ENCODE measurements around the gene KY. TPM values are rescaled to one million over a fixed set of nuclear protein-coding genes. Genes with fewer than 3 reads are reported as not detected.
"Not testable (repeated sequence)": the region's sequence is repeated elsewhere in the genome, so short reads cannot be mapped to it uniquely, and the experiment has no call there.

Gene KY
- total RNA-seq, 1 experiment from 2014 or later = 0.07 TPM

DNA sequence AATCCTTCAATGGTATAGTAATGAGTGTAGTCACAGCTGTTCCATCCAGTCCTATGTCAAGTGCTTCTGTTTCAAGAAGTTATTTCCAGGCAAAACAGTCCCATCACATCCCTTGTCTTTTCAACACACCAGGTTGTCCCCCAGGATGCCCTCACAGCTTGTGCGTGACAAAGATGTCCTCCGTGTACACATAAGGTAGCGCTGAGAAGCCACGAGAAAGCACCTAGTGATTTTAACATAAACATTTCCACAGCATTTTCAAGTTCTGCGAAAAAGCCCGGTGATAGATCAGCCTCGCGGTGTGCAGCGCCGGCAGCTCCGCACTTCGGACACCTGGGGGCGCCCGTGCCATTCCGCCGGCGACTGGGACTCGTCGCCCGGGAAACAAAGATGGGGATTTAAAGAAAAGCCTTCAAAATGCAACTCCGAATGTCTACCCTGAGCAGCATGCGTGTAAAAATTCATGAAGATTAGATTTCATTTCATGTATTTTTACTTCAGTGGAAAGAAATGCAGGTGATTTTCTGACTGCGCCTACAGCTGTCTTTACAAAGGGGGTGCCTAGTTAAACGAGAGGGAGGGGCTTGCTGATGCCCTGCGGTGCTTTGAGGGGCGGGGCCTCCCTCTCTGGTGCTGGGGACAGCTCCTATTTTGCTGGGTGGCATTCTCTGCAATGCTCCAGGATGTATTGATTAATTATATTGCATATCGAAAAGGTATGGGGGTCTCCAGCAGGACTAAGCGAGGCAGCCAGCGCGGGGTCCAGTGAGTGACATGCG lies 49.9 kb downstream of the KY start:
- Histone ChIP-seq H3K36me3 (replicated peaks; ENCODE audit: control insufficient read depth, insufficient read depth, low read length) (no peaks in the 10 kb centered on the region), H3K4me3 (ENCODE audit: insufficient read depth, low read depth, low read length) (no peak overlapping the region), H3K27me3 (ENCODE audit: control insufficient read depth, insufficient read depth, low read length) (no peaks in the 10 kb centered on the region)
- DNase-seq = peak; percentile 92

DNA sequence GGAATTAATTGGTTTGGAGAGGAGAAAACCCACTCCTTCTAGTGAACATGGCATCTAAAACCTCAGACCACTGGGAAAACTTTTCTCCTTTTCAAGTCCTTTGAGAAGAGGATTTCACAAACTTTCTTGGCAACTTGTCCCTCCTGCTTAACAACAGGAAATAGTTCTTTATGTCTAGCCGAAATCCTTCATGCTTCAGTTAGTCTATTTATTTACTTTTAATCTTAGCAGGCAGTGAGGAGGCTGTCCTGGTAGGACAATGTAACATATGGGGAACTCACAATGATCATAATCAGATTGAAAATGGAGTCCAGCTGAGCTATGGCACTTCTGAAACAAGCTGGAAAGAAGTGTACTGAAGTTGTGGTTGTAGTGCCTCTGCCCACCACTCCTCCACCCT lies 50.6 kb downstream of the KY start:
- Histone ChIP-seq H3K4me3 (ENCODE audit: insufficient read depth, low read depth, low read length) (no peak overlapping the region), H3K27me3 (ENCODE audit: control insufficient read depth, insufficient read depth, low read length) (no peaks in the 10 kb centered on the region)

DNA sequence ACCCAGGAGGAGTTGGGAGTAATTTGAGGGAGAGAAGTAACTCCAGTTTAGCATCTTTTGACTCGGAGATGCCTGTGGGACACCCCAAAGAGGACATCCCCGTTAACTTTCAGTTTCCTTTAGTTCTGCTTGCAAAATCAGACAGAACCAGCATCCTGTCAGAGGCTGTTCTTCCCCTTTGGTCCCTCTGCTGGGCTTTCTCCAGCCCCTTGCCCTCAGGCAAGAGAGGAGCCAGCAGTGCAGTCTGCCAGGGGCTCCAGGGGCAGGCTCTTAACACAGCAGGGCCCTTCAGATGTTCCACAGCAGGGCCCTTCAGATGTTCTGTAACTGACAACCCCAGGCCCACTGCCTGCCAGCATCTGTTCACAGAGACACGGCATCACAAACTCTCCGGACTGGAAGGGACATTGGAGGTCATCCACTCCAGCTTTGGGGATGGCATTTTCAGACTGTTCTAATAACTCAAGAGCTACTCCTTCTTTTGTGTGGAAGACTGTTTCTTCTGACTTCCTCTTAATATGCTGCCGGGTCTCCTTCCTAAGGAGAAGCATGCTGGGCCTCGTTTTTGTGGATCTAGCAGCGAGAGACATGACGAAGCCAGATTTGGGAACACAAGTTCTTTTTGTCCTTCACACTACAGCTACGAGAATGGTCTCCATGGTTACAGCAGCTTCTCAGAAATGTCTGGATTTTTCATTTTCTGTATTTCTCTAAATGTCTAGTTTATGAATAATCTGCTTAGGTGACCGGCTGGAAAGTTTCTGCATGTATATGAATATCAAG lies 51.9 kb downstream of the KY start:
- H3K4me3 ChIP-seq (ENCODE audit: insufficient read depth, low read depth, low read length) = no peak overlapping the region
- no peaks in the 10 kb centered on the region for H3K27me3 ChIP-seq (ENCODE audit: control insufficient read depth, insufficient read depth, low read length)
- no peak for DNase-seq
- no peaks in the 10 kb centered on the region for H3K36me3 ChIP-seq (replicated peaks; ENCODE audit: control insufficient read depth, insufficient read depth, low read length)

More for the DNA sequence above, 50.6 kb downstream of the KY start:
- DNase-seq = no peak
- no peaks in the 10 kb centered on the region for H3K36me3 ChIP-seq (replicated peaks; ENCODE audit: control insufficient read depth, insufficient read depth, low read length)

DNA sequence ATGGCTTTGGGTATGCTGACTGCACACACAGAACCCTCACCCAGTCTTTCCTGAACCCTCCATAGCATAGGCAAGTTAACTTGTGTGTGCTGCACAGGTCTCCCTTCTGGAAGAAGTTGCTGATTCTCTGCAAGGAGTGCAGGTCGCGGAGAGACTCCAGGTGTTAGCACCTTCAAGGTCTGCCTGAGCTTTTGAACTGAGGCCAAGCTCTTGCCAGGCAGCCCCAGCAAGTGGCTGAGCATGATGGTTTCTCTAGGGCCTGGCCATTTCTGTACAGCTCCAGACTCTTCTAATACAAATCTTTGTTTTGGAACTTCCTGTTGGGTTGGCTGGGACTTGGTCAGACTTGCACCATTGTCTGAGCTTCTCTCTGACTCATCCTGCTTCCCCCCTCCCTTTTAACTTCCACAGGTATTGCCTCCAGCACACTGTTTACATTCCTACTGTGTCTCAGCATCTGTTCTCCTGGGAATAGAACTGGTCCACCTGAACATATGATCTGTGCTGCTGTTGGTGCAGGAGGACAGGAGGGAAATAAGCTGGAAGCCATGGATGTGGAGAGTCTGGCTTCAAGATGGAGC lies 53.3 kb downstream of the KY start:
- Histone ChIP-seq H3K4me3 (ENCODE audit: insufficient read depth, low read depth, low read length) (no peak overlapping the region), H3K36me3 (replicated peaks; ENCODE audit: control insufficient read depth, insufficient read depth, low read length) (no peaks in the 10 kb centered on the region), H3K27me3 (ENCODE audit: control insufficient read depth, insufficient read depth, low read length) (no peaks in the 10 kb centered on the region)
- DNase-seq = no peak

DNA sequence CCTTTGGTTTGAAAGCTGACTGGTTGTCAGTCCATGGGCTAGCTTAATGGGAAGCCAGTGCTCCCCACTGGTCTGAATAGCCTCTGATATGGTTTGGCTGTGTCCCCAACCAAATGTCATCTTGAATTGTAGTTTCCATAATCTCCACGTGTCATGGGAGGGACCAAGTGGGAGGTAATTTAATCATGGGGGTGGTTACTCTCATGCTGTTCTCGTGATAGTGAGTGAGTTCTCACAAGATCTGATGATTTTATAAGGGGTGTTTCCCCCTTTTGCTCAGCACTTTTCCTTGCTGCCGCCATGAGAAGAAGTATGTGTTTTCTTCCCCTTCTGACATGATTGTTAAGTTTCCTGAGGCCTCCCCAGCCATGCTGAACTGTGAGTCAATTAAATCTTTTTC lies 55.8 kb downstream of the KY start:
- H3K4me3 ChIP-seq (ENCODE audit: insufficient read depth, low read depth, low read length); H3K27me3 ChIP-seq (ENCODE audit: control insufficient read depth, insufficient read depth, low read length); DNase-seq; H3K36me3 ChIP-seq (replicated peaks; ENCODE audit: control insufficient read depth, insufficient read depth, low read length): not testable (repeated sequence)

DNA sequence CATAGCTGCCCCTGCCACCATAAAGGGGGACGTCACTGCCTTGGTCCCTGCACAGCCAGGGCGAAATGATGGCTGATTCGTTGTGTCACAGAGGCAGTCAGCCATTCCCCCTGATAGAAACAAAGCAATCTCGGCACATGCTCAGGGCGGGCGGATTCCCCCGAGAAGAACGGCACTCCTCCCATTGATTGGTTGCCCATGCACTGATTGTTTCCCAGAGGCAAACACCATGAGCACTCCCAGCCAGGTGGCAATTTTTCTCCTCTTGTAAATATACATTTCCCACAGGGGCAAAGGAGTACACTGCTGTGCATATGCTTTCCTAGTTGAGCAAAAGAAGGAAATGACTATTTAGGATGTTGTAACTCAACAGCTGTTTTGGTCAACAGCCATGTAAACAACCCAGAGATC lies 56.5 kb downstream of the KY start:
- H3K27me3 ChIP-seq (ENCODE audit: control insufficient read depth, insufficient read depth, low read length) = no peaks in the 10 kb centered on the region
- no peak overlapping the region for H3K4me3 ChIP-seq (ENCODE audit: insufficient read depth, low read depth, low read length)
- DNase-seq = no peak
- no peaks in the 10 kb centered on the region for H3K36me3 ChIP-seq (replicated peaks; ENCODE audit: control insufficient read depth, insufficient read depth, low read length)

DNA sequence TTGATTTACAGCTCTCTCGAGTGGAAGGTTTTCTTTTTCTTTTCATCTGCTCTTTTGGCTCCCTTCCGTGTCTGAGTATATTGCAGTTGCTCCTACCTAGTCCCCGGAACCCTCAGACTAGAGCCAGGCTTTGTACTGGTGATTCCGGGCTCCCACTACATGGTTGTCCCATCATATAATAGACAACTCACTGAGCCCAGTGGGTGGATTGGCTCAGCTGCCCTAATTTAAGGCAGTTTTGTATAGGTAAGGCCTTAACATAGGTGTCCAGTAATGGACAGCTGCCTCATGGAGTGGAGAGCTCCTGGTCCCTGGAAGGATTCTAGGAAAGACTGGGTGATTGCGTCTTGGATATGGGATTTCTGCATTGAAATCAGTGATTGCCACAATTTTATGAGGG lies 58.0 kb downstream of the KY start:
- Histone ChIP-seq H3K4me3 (ENCODE audit: insufficient read depth, low read depth, low read length) (no peak overlapping the region), H3K27me3 (ENCODE audit: control insufficient read depth, insufficient read depth, low read length) (no peaks in the 10 kb centered on the region), H3K36me3 (replicated peaks; ENCODE audit: control insufficient read depth, insufficient read depth, low read length) (no peaks in the 10 kb centered on the region)
- no peak for DNase-seq

DNA sequence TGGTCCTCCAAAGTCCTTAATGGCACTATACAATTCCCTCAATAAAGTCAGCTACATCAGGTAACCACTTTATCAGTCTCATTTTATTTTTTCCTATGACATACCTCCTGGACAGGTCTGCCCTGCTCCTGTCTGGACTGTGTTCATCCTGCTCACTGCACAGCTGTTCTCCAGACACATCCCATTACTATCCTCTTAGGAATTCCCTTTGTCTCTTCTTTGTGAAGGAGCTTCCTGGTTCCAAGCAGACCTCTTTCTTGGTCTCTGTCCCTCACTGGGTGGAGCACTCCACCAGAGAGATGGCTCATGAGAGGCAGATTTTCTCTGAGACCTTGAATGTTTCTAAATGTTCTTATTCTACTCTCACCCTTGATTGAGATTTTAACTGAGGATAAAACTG lies 60.1 kb downstream of the KY start:
- H3K27me3 ChIP-seq (ENCODE audit: control insufficient read depth, insufficient read depth, low read length) = no peaks in the 10 kb centered on the region
- H3K4me3 ChIP-seq (ENCODE audit: insufficient read depth, low read depth, low read length) = no peak overlapping the region
- no peak for DNase-seq
- no peaks in the 10 kb centered on the region for H3K36me3 ChIP-seq (replicated peaks; ENCODE audit: control insufficient read depth, insufficient read depth, low read length)

DNA sequence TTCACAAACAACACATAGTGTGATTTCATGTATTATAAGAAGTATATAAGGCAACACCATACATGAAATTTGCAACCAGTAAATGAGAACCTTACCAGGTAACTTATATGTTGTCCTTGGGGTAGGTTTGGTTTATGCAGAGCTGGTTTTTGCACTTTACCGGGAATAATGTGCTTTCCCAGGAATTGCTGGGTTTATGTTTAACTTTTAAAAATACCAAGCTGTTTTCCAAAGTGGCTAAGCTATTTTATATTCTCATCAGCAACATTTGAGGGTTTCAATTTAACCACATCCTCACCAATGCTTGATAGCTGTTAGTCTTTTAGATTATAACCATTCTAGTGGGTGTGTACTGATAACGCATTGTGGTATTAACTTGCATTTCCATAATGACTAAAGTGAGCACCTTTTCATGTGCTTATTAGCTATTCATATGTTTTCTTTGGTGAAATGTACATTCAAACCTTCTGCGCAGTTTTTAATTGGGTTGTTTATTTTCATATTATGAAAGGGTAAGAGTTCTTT lies 71.6 kb downstream of the KY start:
- no peak for DNase-seq
- Histone ChIP-seq H3K4me3 (ENCODE audit: insufficient read depth, low read depth, low read length) (no peak overlapping the region), H3K36me3 (replicated peaks; ENCODE audit: control insufficient read depth, insufficient read depth, low read length) (no peaks in the 10 kb centered on the region)

DNA sequence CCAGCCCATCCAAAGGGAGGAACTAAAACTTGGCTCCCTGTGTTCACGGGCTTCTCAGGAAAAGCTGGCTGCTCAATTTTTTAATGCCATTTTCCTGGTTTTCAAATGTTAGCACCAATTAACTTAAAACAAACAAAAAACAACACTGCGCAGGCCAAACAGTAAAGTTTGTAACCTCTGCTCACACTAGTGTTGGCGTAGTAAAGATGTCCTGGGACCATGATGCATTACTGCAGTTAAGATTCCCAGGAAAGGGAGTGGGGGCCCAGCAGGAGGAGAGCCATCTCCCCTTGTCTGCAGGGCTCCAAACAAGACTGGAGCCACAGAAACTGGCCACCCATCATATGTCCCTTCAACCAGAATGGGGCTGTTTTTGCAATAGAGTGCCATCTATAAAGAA lies 74.0 kb downstream of the KY start:
- Histone ChIP-seq H3K36me3 (replicated peaks; ENCODE audit: control insufficient read depth, insufficient read depth, low read length) (no peaks in the 10 kb centered on the region), H3K27me3 (ENCODE audit: control insufficient read depth, insufficient read depth, low read length) (no peaks in the 10 kb centered on the region), H3K4me3 (ENCODE audit: insufficient read depth, low read depth, low read length) (no peak overlapping the region)
- no peak for DNase-seq

More for the DNA sequence above, 71.6 kb downstream of the KY start:
- no peaks in the 10 kb centered on the region for H3K27me3 ChIP-seq (ENCODE audit: control insufficient read depth, insufficient read depth, low read length)

DNA sequence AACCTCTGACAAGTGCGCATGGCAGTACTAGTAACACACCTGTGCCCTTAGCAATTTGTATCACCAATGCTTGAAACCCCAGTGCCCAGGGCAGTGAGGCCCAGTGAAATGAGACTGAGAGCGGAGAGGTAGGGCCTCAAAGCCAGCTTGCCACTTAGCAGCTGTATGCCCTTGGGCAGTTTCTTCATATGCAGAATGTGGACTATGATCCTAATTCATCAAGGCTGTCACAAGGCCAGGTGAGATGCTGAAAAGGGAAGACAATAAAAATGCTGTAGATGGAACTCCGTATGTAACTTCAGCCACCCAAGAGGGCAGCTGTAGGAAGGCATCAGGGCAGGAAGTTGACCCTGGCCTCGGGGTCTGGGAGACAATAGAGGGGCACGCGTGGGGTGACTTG lies 74.4 kb downstream of the KY start:
- no peaks in the 10 kb centered on the region for H3K27me3 ChIP-seq (ENCODE audit: control insufficient read depth, insufficient read depth, low read length)
- no peak for DNase-seq

DNA sequence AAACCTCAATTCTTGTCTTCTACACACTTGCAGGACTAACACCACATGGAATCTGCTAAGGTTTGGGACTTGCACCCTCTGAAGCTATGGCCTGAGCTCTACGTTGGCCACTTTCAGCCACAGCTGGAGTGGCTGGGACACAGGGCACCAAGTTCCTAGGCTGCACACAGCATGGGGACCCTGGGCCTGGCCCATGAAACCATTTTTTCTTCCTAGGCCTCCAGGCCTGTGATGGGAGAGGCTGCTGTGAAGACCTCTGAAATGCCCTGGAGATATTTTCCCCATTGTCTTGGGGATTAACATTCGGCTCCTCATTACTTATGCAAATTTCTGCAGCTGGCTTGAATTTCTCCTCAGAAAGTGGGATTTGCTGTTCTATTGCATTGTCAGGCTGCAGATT lies 80.9 kb downstream of the KY start:
- not testable (repeated sequence) for H3K36me3 ChIP-seq (replicated peaks; ENCODE audit: control insufficient read depth, insufficient read depth, low read length); H3K4me3 ChIP-seq (ENCODE audit: insufficient read depth, low read depth, low read length); H3K27me3 ChIP-seq (ENCODE audit: control insufficient read depth, insufficient read depth, low read length); DNase-seq

More for the DNA sequence above, 74.4 kb downstream of the KY start:
- Histone ChIP-seq H3K4me3 (ENCODE audit: insufficient read depth, low read depth, low read length) (no peak overlapping the region), H3K36me3 (replicated peaks; ENCODE audit: control insufficient read depth, insufficient read depth, low read length) (no peaks in the 10 kb centered on the region)

DNA sequence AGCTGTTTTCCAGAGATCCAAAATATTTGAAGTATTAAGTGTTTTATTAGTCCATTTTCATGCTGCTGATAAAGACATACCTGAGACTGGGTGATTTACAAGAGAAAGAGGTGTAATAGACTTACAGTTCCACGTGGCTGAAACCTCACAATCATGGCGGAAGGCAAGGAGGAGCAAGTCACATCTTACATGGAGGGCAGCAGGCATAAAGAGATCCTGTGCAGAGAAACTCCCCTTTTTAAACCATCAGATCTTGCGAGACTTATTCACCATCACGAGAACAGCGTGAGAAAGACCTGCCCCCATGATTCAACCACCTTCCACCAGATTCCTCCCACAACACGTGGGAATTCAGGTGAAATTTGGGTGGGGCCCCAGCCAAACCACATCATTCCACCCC lies 82.0 kb downstream of the KY start:
- no peak for DNase-seq
- Histone ChIP-seq H3K27me3 (ENCODE audit: control insufficient read depth, insufficient read depth, low read length) (no peaks in the 10 kb centered on the region), H3K36me3 (replicated peaks; ENCODE audit: control insufficient read depth, insufficient read depth, low read length) (no peaks in the 10 kb centered on the region), H3K4me3 (ENCODE audit: insufficient read depth, low read depth, low read length) (no peak overlapping the region)

DNA sequence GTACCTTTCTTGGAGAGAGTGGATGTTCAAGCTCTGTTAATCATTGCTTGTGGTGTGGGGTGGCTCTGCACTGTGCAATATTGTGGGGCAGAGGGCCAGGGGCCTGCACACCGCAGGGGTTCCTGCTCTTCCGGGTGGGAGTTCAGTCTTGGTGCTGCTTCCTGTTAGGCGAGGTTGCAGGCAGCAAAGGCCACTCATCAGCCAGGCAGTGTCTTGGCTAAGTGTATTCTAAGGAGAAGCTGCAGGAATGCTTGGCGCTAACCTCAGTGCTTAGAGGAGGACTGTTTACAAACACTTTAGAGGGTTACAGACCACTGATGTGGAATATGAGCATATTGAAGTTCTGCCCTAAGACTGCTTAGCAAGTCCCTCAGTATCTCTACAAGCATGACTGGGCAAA lies 83.2 kb downstream of the KY start:
- Histone ChIP-seq H3K36me3 (replicated peaks; ENCODE audit: control insufficient read depth, insufficient read depth, low read length) (no peaks in the 10 kb centered on the region), H3K27me3 (ENCODE audit: control insufficient read depth, insufficient read depth, low read length) (no peaks in the 10 kb centered on the region), H3K4me3 (ENCODE audit: insufficient read depth, low read depth, low read length) (no peak overlapping the region)
- DNase-seq = no peak

DNA sequence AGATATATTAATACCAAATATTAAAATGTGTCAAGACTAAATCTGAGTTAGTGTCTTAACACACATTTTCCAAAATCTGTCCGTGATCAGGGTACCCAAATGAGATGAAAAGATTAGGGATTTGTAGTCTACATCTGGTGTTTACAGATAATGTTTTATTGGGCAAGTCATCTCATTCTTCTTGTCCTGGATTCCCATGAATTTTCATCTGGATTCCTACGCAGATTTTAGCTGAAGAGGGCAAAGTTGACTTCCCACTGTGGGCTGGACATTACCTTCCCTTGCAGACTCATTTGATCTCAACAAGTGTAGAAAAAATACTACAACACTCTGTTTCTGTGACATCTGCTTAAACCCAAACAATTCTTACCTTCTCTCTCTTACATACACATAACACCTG lies 85.8 kb downstream of the KY start:
- no peaks in the 10 kb centered on the region for H3K27me3 ChIP-seq (ENCODE audit: control insufficient read depth, insufficient read depth, low read length)
- H3K4me3 ChIP-seq (ENCODE audit: insufficient read depth, low read depth, low read length) = no peak overlapping the region
- no peak for DNase-seq
- H3K36me3 ChIP-seq (replicated peaks; ENCODE audit: control insufficient read depth, insufficient read depth, low read length) = no peaks in the 10 kb centered on the region
